GM18519 (cell line): ENCODE measurements around the gene DYSF.
"Not testable (repeated sequence)": the region's sequence is repeated elsewhere in the genome, so short reads cannot be mapped to it uniquely, and the experiment has no call there.

Source experiments
- ATAC-seq: cut with Tn5 transposase; IDR thresholded peaks from one replicate; pipeline ENCODE4 v1.9.1; 2021; ENCODE audit warnings: mild to moderate bottlenecking, moderate library complexity; ENCODE audit not compliant: unreplicated experiment, low FRiP score

The DYSF gene

GRCh38 chr2:71453404-71454220, at the start of gene DYSF:
TSS of gene DYSF (plus strand) at chr2:71453561.
- no peak for ATAC-seq

DNA sequence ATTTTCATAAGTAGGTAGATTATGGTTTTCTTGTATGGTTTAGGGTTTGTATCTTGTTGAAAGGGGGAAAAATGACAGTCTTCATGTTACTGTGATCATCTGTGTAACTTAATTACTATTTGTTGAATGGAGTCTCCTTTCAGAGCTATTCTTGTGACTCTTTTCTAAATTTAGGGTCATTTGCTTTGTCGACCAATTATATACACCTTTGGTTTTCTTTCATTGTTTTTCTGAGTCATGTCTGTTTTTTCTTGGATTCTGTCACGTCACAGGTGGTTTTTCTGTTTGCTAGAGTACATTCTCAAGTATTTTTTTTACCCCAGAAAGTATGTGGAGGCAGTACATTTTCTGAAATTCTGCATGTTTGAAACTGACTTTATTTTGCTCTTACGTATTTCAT, 43.8 kb upstream of the DYSF start:
- ATAC-seq, result no peak

- ATAC-seq, result no peak
Measured at GRCh38 chr2:71410696-71411095, 42.7 kb upstream of the DYSF start.

GRCh38 chr2:71416866-71417265, 36.5 kb upstream of the DYSF start:
- ATAC-seq, result not testable (repeated sequence)

- no peak for ATAC-seq
Measured at GRCh38 chr2:71417300-71418202, 35.8 kb upstream of the DYSF start.

GRCh38 chr2:71419145-71419544, 34.2 kb upstream of the DYSF start:
- no peak for ATAC-seq

- ATAC-seq, result no peak
Measured at GRCh38 chr2:71419976-71420375, 33.4 kb upstream of the DYSF start.

DNA sequence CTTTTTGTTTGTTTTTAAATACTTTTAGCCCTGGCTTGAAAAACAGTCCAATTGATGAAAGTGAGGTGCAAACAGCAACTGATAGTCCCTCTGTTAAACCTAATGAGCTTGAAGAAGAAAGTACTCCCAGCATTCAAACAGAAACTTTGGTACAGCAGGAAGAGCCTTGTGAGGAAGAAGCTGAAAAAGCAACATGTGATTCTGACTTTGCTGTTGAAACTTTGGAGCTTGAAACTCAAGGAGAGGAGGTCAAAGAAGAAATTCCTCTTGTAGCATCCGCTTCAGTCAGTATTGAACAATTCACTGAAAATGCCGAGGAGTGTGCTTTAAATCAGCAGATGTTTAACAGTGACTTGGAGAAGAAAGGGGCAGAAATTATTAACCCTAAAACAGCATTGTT, 30.6 kb upstream of the DYSF start:
- ATAC-seq, result no peak

- ATAC-seq, result no peak
Measured at GRCh38 chr2:71423817-71424420, 29.4 kb upstream of the DYSF start.

- ATAC-seq, result no peak
Measured at GRCh38 chr2:71426721-71427120, 26.6 kb upstream of the DYSF start.

- no peak for ATAC-seq
Measured at GRCh38 chr2:71428472-71429383, 24.6 kb upstream of the DYSF start.

DNA sequence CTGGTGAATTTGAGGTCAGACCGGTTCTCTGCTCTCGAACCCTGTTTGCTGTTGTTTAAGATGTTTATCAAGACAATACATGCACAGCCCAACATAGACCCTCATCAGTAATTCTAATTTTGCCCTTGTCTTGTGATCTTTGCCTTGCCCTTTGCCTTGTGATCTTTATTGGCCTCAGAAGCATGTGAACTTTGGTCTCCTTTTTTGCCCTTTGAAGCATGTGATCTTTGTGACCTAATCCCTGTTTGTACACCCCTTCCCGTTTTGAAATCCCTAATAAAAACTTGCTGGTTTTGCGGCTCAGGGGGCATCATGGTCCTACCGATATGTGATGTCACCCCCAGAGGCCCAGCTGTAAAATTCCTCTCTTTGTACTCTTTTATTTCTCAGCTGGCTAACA, 8.2 kb upstream of the DYSF start:
- not testable (repeated sequence) for ATAC-seq

DNA sequence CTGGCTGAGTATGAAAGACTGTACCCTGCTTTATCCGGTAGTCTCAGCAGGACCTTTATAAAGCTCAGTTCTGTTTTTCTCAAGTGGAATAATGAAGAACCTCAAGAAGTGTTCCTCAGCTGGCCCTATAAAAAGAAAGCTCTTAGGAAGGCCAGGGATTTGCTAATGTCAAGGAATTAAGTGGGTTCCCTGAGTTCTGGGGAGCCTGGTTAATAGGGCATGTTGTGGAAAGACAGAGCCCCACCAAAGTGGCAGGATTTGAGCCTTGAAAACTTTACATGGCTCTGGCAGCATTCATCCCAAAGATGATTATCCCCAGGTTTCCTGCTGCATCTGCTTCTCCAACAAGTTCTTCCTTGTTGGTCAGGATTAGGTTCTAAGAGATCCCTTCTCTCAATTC, 6.9 kb upstream of the DYSF start:
- no peak for ATAC-seq

DNA sequence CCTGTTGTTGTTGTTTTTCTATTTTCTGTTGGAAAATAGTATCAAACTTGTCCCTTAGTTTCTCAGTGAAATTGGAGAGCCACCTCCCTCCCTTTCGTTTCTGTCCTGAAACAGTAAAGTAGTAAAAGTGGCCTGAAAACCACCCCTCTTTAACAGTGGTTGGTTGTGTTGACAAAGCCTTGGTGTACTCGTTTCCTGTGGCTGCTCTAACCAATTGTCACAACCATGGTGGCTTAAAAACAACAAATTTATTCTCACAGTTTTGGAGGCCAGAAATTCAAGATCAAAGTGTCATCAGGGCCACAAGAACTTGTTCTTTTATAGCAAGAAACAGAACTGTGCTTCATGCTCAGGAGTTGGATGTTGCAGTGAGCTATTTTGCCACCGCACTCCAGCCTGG, 4.0 kb upstream of the DYSF start:
- ATAC-seq, result no peak

GRCh38 chr2:71451705-71452104, 1.7 kb upstream of the DYSF start:
- ATAC-seq, result no peak

- ATAC-seq, result no peak
Measured at GRCh38 chr2:71452565-71452964, 796 bp upstream of the DYSF start.

GRCh38 chr2:71454221-71455010, 1.1 kb downstream of the DYSF start:
- no peak for ATAC-seq

- ATAC-seq, result no peak
Measured at GRCh38 chr2:71455011-71455740, 1.8 kb downstream of the DYSF start.
